ENCODE measurements around the gene ZNF622. TPM values are rescaled to one million over a fixed set of nuclear protein-coding genes. Genes with fewer than 3 reads are reported as not detected.
"Not testable (repeated sequence)": the region's sequence is repeated elsewhere in the genome, so short reads cannot be mapped to it uniquely, and the experiment has no call there.

Gene ZNF622
- total RNA-seq, 1 donor from 2014 or later = 53.3 TPM

DNA sequence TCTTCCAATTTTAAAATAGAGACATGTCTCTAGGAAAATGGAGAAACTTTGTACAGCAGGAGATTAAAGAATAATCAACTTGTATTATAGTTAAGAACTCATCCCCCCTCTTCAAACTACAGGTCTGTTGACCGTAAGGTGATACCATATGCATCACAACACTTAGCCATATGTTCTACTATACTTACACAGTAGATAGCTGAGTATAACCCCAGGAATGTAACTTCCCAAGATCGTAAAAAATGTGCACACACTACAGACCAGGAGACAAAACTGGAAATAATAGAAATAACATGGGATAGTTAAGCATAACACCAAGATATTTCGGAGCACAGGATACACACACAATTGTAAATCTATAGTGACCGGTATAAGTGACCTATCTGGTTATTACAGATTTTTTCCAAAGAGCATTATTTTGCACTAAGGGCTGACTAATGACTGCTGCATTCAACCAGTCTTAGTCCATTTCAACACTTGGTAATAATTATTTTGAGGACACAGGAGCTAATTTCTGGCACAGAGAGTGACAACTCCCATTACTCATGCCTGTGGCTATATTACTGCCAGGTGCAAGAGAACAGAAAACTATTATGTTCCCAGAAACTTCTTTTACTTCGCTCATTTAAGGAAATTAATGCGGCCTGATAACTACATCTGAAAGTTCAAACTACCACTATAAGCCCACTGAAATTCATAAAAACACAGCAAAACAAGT is 15.4 kb upstream of the ZNF622 start:
- DNase-seq (ENCODE audit: low read depth) = no peak

DNA sequence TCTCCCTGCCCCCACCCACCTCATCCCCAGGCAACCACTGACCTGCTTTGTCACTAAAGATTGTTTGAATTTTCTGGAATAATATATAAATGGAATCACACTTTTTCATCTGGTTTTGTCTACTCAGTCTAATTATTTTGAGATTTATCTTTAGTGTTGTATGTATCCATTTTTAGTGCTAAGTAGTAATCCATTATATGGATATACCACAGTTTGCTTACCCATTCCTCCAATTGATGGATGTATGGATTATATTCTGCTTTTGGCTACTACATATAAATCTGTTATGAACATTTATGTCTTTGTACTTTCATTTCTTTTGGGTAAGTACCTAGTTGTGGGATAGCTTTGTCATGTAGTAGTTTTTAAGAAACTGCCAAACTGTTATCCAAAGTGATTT is 14.5 kb upstream of the ZNF622 start:
- DNase-seq (ENCODE audit: low read depth) = no peak

DNA sequence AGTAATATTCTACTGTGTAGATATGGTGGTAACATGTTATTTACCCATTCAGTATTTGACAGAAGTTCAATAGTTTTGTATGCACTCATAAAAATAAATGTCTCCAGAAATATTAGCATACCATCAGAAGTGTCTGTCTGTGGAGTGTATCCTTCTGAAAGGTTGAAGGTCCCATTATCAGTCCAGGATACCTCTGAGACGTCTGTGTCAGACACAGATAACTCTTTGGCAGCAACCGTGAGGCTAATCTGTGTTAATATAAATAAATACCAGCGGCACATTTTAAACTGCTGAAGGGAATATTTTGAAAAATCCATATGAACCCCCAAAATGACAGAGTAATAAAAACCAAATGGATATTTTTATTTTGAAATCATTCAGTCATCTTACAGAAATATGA is 11.9 kb upstream of the ZNF622 start:
- no peak for DNase-seq (ENCODE audit: low read depth)

DNA sequence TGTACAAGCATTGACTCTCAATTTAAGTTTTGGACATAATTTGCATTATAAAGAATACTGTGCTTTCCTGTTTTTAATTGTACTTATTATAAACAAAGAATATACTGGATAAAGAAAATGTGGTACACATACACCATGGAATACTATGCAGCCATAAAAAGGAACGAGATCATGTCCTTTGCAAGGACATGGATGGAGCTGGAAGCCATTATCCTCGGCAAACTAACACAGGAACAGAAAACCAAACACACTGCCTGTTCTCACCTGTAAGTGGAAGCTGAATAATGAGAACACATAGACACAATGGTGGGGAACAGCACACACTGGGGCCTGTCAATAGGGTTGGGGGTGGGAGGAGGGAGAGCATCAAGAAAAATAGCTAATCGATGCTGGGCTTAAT is 10.8 kb upstream of the ZNF622 start:
- DNase-seq (ENCODE audit: low read depth) = not testable (repeated sequence)

DNA sequence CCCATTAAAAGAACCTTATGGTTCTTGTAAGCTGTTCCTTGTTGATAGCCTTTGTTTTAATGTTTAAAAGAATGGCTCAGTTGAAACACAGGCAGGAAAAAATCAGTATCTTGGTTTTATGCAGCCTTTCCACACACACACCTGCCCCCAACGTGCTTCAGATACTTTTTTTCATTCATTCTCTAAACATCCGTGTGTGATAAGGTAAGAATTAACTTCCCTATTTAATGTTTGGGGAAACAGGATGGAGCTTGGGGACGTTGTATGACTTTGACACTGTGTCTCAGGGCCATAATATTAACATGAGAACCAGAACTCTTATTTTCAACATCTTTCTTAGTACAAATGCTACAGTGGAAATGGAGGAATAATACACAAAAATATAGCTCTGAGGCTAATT is 5.8 kb upstream of the ZNF622 start:
- no peak for DNase-seq (ENCODE audit: low read depth)

DNA sequence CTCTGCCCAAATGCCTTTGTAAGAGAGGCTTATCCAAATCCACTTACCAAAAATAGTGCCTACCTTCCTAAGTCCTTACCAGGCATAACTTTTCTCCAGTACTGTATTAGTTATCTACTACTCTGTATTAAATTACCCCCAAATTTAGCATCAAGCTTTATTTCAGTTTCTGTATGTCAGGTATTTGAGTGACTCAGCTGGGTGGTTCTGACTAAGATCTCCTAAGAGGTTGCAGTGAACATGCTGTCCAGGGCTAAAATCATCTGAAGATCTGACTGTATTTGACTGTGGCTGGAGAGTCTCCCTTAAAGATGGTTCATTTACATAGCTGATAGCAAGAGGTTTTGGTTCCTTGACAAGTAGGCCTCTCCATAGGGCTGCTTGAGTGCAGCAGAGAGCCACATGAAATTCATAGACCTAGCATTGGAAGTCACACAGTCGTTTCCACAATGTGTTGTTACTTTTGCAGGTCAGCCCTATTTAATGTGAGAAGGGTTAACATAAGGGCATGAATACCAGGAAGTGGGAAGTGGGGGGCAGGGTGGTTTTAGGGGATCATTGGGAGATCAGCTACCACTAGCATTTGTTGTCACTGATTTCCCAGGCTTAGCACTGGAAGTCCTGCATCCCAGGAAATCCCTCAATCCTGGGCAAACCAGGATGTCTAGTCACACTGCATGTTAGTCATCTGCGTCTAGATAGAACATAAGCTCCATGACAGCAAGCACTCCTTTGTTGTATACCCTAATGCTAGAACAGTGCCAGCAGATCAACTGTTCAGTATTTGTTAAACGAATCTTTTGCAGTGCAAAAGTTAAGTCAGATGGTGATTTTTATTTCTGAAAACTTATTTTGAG is 2.0 kb upstream of the ZNF622 start:
- peak; percentile 76 for DNase-seq (ENCODE audit: low read depth)

DNA sequence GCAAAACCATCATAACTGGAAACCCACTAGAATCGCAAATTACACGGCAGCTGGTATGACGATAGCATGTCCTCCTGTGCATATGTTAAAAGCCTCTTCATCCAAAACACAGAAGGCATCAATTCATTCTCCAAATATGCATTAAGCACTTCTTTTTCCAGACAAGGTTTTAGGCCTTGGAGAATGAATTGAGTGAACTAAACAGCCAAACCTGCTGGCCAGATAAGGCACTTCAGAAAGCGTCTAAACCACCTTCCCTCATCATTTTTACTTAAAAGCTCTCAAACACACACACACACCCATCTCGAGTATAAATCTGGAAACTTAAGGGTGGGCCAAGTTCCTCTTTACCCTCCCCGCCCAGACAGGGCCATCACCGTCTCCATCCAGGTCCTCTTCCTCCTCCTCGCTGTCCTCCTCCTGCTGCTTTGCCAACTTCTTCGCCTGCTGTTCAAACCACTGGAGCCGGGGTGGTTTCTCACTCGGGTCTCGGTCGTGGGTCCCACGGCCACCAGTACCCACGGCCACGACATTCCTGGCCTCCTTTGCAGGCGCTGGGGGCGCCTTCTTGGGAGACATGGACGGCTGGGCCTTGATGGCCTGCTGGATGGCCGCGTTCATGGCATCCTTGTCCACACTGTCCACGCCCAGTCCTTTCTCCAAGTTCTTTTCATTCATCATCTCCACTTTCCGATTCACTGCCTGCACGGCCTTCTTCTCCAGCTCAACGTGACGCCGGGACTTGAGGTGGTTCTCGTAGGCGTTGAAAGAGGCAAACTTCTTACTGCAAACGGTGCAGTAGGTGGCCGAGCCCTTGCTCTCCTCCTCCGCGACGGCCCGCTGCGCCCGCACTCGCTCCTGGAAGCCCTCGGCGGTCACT is 696 bp downstream of the ZNF622 start:
- DNase-seq (ENCODE audit: low read depth) = no peak

DNA sequence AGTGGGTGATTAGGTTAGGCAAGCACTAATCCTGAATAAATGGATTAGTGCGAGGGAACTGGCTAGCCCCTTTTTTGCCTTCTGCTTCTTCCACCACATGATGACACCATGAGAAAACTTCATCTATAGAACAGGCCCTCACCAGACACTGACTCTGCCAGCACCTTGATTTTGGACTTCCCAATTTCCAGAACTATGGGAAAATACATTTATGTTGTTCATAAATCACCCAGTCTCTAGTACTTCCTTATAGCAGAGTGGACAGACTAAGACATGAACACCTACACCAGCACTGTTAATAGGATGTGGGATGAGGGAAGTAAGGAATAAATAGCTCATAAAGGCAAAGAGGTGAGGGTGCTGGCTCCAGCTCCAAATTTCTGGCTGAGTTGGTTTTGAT is 1.4 kb downstream of the ZNF622 start:
- DNase-seq (ENCODE audit: low read depth) = no peak

DNA sequence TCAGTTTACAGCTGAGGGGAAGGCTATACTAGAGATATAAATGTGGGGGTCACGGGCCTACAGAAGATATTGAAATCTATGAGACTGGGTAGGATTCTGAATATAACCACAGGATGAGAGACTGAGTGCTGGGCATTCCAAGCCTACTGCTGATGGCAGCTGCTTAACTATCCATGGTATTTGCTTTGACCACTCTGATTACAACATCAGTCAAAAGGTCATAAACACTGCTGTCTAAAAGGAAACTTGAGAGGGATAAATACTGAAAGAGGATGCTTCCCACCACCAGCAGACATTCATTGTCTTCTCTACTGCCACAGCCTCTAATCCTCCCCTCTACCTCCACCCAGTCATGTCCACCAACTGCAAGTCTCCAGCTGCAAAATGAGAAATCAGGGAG is 3.8 kb downstream of the ZNF622 start:
- DNase-seq (ENCODE audit: low read depth) = peak; percentile 94

DNA sequence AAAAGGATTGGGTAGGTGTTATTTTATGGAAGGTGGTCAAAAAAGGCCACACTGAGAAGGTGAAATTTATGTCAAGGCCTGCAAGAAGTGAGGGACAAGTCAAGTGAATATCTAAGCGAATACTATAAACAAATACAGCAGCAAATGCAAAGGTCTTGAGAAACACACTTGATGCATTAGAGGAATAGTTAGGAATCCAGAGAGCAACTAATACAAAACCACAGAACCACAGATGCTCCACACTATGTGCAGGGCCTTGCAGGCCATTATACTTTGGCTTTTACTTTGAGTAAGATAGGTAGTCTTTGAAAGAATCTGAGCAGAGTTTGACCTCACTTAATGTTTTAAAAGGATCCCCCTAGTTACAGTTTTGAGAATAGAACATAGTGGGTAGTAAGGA is 4.6 kb downstream of the ZNF622 start:
- peak; percentile 43 for DNase-seq (ENCODE audit: low read depth)

DNA sequence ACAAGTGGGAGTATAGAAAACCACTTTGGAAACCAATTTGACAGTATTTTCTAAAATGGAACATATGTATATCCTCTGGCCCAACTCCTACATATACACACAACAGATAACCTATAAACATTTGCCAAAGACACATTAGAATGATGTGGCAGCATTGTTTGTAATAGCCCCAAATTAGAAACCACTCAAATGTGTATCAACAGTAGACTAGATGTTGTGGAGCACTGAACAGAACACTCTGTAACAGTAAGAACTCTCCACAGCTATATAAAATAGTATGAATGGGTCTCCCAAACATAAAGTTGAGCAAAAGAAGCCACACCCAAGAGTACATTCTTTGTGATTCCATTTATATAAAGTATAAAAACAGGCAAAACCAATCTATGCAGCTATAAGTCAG is 6.1 kb downstream of the ZNF622 start:
- no peak for DNase-seq (ENCODE audit: low read depth)

DNA sequence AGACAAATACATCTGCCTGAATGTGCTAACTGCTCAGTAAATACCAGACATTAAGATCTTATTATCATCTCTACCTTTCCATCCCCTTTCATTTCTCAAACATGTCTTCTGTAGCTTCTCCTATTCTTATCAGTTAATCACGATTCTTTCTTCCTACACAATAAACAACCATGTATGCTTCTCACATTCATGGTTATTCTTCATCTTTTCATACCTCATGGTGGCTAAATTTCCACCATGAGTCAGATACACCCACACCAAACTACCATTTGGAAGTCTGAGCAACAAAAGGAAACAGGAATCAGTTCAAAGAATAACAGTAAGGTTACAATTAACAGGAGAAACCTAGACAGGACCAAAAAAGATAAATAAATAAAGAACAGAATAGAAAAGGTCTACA is 7.7 kb downstream of the ZNF622 start:
- DNase-seq (ENCODE audit: low read depth) = no peak

DNA sequence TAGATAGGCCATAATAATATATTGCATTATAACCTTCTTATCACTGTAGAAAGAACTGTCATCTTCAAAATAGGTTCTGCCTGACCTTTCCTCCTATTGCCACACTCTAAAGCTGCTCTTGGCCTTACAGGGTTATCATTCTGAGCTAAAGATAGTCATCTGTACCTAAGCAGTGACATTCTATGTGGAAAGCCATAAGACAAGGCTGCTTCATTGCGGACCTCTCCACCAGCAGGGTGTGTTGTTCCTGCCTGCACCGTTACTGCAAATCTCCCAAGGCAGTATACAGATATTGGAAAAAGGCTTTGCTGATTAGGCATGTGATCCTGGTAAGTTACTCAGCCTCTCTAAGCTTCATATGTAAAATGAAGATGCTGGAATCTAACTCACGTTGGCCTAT is 8.1 kb downstream of the ZNF622 start:
- DNase-seq (ENCODE audit: low read depth) = no peak

DNA sequence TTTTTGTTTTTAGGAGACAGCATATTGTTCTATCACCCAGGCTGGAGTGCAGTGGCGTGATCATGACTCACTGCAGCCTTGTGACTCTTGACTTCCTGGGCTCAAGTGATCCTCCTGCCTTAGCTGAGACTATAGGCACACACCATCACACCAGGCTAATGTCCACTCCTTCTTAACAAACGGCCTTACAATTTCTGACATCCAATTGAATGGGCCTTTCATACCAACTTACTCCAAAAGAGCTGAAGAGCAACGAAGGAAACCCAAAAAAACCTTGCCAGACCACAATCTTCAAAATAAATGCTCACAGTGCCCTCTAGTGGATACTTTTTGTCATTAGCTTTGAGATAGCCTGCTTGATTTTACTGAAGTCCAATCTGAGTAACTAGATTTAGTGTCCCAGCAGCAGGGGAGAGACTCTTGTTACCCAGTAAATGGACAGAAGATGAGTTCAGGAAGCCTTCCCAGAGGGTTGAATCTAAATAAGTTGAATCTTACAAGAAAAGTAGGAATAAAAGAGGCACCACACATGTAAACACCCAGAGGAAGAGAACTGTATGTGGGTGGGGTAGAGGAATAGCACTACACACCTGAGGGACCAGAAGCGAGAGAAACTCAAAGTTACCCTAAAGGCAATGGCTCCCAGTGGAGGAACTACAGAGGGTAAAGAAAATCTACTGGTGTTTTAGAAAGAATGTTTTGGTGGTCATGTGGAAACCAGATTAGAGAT is 9.3 kb downstream of the ZNF622 start:
- DNase-seq (ENCODE audit: low read depth) = peak; percentile 76

DNA sequence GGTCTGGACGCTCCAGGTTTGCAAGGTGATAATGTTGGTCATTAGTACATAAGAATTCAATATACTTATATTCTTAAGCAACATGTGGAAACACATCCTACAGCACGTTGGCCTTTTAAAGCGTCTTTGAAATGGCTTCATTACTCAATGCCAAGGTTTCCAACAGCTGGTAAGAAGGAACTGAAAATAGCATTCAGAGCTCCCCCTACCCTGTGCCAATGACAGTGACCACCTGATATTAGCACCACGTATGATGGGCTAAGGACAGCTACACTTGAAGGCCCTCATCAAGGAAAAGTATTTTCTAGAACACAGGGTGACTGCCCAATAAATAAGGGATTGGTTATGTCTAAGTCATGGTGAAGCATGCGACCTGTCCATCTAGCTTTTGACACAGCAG is 9.9 kb downstream of the ZNF622 start:
- DNase-seq (ENCODE audit: low read depth) = no peak

DNA sequence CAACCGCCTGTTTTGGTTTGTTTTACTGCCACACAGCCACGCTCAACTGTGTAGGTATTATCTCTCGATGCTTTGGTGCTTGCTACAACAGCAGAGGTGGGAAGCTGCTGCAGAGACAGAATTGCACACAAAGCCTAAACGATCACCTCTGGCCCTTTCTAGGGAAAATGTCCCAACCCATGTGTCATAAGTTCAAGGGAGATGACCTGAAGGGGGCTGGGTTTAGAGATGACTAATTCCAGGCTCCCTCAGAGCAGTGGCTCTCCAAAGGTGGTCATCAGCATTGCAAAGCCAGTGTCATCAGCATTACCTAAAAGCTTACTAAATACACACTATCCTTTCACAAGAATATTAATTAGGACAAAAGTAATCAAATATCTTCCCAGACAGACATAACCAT is 10.9 kb downstream of the ZNF622 start:
- no peak for DNase-seq (ENCODE audit: low read depth)

DNA sequence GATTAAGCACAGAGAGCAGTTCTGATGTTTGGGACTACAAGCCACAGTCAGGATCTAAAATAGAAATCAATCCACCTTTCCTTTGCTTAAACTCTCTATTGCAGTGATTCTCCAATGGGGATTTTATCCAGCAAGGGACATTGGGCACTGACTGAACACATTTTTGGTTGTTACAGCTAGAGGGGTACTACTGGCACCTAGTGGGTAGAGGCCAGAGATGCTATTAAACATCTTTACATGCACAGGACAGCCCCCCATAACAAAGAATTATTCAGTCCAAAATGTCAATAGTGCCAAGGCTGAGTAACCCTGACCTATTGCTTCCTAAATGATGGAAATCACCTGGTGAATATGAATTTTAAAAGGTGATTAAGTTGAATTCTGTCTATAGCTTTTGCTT is 12.0 kb downstream of the ZNF622 start:
- DNase-seq (ENCODE audit: low read depth) = no peak

DNA sequence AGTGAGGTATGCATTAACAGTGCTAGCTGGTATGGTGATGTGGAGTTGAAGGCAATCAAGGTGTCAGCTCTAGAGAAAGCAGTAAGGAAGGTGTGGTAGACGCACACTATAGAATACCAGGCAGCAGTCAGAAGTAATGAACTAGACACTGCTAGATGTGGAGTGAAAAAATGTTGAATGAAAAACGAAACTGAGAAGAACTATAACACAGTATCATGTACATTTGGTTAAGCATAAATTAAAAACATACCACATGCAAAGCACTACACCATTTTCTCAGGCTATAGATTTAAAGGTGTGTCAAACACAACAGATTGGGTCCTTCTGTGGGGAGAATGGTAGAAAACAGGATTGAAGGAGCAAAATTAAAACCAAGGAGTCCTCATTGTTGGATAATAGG is 15.4 kb downstream of the ZNF622 start:
- no peak for DNase-seq (ENCODE audit: low read depth)

DNA sequence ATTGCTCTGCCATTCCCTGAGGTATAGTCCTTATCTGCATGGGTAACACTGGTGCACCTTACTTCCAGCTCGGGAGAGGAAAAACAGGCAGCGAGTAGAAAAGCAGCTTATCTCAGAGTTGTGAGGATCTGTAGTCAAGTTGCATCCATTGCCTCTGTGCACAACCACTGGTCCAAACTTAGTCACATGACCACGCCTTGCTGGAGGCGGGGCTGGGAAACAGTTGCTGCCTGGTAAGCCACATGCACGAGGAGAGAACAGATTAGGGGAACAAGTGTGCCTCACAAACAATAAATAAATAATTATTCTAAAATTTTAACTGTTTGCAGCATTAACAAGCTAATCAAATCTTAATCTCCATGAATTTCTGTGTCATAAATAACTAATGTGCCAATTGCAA is 18.6 kb downstream of the ZNF622 start:
- no peak for DNase-seq (ENCODE audit: low read depth)

DNA sequence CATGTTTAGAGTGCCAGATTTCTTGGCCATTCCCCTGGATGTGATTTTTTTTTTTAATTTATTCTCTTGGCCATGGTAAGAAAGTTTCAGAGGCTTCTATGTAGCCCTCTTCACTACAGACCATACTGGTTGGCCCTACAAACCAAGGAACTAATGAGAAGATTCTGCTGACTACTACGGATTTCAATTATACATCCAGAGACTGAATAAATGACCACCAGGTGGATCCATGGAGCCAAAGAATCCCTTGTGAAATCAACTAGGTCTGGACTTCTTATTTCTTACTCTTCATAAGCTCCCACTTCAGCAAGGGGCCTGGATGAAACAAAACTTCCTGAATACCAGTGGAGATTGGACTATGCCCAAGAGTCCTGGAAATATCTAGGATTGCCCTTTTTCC is 27.6 kb downstream of the ZNF622 start:
- peak; percentile 26 for DNase-seq (ENCODE audit: low read depth)

DNA sequence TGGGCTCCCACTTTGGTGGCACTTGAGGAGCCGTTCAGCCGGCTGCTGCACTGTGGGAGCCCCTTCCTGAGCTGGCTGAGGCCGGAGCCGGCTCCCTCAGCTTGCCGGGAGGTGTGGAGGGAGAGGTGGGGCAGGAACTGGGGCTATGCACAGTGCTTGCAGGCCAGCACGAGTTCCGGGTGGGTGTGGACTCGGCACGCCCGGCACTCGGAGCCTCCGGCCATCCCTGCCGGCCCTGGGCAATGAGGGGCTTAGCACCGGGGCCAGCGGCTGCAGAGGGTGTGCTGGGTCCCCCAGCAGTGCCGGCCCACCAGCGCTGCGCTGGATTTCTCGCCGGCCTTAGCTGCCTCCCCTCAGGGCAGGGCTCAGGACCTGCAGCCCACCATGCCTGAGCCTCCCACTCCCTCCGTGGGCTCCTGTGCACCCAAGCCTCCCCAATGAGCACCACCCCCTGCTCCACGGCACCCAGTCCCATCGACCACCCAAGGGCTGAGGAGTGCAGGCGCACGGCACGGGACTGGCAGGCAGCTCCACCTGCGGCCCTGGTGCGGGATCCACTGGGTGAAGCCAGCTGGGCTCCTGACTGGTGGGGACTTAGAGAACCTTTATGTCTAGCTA is 29.4 kb downstream of the ZNF622 start:
- not testable (repeated sequence) for DNase-seq (ENCODE audit: low read depth)

Data from renal cortical epithelial cell (primary cell).